HG02970 (cell line): ENCODE data around the gene GNGT1.
A peak's percentile ranks its signal among the peaks of the same experiment; 100 is the strongest.

Source experiments
- ATAC-seq: cut with Tn5 transposase; IDR thresholded peaks from one replicate; pipeline ENCODE4 v1.9.1; 2021; ENCODE audit warnings: mild to moderate bottlenecking, moderate library complexity, moderate number of reproducible peaks; ENCODE audit not compliant: unreplicated experiment, low FRiP score

GNGT1 gene

DNA sequence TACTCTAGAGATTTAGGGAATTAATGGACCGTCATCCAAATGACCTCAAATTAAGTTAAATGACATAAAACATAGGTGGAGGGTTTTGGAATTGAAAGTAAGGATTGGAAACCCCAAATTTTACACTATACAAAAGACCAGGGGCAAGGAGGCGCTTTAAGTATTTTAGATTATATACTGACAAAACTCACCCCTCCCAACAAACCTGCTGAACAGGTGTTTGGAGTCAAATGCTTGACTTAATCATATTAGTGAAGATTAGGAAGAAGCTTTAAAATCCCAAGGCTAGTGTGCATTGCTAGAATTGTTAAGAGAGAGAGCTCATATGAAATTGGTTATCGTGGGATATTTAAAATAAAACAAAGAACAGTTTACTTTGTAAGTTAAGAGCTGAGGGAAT is at the start of gene GNGT1:
Gene GNGT1, plus strand, starts transcription at position 301 of the 400 bp plus-strand sequence. CDS start 180 bp downstream, outside the sequence.
- ATAC-seq: no peak

GRCh38 chr7:93858857-93859256 is 47.5 kb upstream of the GNGT1 start:
- no peak for ATAC-seq

DNA sequence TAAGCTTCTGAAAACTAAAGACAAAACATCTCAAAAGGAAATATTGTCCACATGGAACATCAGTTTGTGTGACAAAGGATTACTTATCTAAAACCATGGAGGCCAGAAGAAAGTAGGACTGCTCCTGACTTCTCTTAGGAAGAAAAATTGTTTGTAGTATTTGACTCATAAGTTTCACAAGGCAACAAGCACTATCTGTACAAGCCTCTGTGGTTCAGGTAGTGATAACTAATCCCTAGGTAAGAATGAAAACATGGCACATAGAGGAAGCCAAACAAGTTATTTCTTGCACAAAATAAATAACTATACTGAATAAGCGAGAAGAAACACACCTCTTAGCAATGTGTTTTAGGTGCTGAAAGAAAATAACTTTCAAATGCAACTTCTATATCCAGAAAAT is 46.1 kb upstream of the GNGT1 start:
- no peak for ATAC-seq

DNA sequence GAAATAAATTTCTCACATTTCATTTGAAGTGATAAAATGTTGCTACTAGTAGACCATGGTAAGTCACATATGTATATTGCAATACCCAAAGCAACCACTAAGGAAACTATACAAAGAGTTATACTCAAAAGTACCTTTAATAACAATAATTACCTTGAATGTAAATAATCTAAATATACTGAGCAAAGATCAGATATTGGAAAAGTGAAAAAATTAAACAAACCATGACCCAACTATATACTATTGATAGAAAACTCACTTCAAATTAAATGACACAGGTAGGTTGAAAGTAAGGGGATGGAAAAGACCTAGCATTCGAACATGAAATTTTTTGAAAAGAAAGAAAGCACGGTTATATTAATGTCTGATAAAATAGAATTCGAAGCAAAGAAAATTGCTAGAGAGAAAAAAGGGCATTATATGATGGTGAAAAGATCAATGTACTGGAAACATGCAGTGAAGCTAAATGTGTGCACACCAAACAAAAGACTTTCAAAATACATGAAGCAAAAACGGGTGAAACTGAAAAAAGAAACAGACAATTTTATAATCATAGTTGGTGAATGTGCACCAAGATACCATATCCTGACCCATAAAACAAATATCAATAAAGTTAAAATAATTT is 44.9 kb upstream of the GNGT1 start:
- ATAC-seq: no peak

GRCh38 chr7:93862651-93863050 is 43.7 kb upstream of the GNGT1 start:
- ATAC-seq: no peak

DNA sequence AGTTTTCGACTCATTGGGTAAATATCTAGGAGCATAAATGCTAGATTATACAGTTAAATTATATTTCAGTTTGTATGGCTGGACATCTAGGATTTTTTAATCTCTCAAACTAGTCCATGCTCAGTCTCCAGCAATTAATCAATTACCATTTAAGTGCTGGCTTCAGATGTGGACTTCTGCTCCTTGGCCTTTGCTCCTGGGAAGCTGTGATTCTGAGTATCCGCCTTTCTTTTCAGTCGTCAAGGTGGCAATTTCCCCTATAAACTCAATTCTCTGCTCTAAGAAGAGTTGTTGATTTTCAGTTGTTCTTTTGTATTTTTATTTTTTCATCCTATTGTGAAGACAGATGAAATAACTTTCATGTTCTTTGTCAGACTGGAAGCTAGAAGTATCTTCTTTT is 39.5 kb upstream of the GNGT1 start:
- ATAC-seq: no peak

DNA sequence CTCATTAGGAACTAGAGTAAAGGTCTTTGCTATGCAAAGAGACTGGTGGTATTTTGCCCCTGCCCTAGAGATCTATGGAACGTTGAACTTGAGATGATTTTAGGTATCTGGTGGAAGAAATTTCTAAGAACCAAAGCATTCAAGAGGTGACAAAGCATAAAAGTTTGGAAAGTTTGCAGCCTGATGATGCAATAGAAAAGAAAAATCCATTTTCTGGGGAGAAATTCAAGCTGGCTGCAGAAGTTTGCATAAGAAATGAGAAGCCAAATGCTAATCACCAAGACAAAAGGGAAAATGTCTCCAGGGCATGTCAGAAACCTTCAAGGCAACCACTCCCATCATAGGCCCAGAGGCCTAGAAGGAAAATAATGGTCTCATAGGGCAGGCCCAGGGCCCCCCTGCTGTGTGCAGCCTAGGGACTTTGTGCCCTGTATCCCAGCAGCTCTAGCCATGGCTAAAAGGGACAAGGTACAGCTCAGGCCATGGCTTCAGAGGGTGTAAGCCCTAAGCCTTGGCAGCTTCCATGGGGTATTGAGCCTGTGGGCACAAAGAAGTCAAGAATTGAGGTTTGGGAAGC is 32.3 kb upstream of the GNGT1 start:
- no peak for ATAC-seq

GRCh38 chr7:93877742-93878141 is 28.6 kb upstream of the GNGT1 start:
- ATAC-seq: no peak

GRCh38 chr7:93879356-93879755 is 27.0 kb upstream of the GNGT1 start:
- ATAC-seq: no peak

- no peak for ATAC-seq
These were observed 23.9 kb upstream of the GNGT1 start for GRCh38 chr7:93882468-93882867.

DNA sequence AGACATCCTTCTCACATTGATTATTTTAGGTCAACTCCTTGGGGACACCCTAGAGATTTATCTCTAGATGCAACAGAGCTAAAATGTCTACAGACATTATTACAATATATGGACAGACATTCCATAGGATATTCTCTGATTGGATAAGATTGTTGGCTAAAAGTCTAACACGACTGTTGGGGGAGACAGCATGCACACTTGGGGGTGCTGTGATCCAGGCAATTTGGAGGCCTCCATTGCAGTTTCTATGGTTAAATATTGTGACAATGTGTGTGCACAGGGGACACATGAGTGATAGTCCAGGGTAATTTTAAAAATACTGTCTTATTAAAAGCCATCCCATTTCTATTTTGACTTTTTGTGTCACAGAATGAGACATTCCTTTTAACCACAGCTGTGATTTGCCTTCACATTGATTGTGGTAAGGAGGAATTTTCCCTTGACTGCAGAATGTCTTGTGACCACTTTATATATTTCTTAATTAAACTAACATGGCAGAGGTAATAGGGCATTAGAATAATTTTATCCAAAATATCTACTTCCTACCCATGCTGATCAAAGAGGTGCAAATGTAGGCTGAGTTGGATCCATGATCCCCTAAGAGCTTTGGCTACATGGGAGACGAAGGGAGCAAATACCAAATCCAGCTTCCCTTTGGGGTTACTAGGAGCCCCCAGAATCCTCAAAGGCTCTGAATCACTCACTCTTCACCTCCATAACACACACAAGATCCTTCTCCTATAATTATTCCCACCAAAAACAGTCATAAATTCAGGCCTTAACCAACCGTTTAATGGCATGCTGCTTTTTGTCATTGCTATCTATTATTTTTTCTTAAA is 23.1 kb upstream of the GNGT1 start:
- no peak for ATAC-seq

DNA sequence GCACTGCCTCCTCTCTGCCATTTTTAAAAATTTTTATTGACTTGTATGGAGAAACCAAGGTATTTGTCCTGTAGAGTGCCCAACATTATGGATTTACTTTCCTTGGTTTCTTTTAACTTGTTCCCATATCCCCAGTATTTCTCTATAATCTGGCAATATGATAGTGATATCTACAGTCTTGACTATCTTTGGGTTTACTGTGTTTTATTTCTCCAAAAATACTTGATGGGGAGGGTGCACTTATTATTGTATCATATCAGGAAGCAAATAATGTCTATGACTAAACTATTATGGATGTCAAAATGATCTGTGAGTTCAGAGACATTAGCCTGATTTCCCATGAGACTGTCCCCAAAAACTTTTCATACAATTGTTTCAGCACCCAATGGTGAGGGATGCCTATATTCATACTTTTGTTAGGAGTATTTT is 22.4 kb upstream of the GNGT1 start:
- no peak for ATAC-seq

- no peak for ATAC-seq
These were observed 21.8 kb upstream of the GNGT1 start for GRCh38 chr7:93884541-93884940.

- no peak for ATAC-seq
These were observed 17.1 kb upstream of the GNGT1 start for GRCh38 chr7:93889261-93889660.

DNA sequence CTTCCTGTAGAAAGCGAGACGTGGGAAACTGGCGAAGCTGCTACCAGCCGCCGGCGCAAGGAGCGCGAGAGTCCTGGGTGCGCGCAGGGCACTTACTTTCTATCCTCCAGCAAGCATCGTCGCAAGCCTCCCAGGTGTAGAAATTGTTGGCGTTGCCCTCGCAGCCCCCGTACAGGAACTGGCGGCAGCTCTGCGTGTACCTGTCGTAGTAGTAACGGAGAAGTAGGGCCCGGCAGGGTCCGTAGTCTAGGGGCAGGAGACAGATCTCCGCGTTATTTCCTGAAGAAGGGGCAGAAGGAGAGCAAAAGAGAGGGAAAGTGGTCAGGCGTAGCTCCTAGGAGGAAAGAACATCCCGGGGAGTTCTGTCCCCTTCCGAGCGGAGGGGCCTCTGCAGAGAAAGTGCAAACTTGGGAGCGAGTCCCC is 16.3 kb upstream of the GNGT1 start:
- peak; percentile 45 for ATAC-seq

DNA sequence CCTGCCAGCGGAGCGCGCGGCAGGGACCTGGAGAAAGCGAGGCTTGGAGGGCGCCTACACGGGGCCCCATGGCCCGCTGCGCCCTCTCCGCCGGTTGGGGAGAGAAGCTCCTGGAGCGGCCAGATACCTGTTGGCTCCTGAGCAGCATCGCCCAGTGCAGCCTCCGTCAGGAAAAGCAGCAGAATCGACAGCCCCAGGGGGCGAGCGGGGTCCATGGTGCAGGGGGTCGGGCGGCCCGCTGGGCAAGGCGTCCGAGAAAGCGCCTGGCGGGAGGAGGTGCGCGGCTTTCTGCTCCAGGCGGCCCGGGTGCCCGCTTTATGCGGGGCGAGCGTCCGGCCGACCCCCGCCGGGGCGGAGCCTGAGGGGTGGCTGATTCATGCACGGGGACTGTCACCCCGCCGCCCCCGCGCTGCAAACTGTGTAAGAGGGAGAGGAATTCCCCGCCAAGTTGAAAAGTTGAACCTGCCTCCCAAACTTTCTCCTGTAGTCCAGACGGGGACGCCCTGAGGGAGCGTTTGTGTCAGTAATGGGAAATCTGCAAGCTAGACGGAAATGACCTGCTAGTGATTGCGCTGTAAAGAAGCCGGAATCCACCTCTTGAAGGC is 15.8 kb upstream of the GNGT1 start, which contains the start of gene TFPI2:
Gene TFPI2, minus strand, starts transcription at position 290 of the 605 bp plus-strand sequence. Its CDS starts 75 bp downstream, at position 215.
- ATAC-seq: peak; percentile 43

GRCh38 chr7:93894426-93894825 is 11.9 kb upstream of the GNGT1 start:
- ATAC-seq: no peak

DNA sequence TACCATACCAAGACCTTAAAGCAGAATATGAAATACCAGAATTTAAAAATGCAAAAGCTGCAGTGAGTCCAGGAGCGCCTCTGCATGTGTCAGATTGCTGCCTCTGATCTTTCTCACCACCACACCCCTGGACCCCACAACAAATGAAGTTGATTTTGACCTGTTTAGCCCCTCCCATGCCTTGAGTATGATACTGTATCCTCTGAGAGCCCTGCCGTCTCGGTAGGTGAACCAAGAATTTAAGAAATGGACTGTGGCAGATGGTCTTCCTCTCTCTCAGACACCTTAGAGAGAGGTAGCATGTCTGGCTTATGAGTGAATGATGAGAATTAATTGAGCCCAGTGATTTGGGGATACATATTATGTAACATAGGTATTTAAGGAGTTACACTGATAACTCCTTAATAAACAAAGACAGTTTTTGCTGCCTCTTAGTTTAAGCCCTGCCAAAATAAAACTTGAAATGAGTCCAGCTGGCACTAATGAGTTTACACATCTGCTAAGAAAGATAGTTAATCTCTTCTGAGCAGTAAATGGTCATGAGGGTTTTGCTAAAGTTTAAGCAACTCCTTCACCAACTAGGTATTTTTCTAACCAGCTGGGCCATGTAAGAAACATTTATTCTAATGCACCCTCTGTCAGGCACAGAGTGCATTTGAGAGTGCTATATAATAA is 11.3 kb upstream of the GNGT1 start:
- ATAC-seq: no peak

- ATAC-seq: no peak
These were observed 10.3 kb upstream of the GNGT1 start for GRCh38 chr7:93895859-93896600.

DNA sequence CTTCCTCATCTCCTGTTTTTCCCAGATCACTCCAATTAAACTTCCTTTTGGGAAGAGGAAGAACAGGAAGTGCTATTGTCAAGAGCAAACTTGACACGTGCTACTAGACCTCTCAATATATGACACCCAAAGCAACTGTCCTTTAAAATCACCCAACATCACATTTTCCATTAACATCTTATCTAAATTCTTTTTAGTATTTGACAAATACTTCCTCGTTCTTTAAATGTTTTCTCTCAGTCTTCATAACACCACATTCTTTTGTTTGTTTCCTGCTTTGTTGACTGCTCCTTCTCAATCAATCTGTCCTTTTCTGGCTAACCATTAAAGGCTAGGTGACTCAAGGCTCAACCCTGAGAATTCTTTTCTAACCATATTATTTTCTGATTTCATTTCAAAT is 8.7 kb upstream of the GNGT1 start:
- no peak for ATAC-seq
